Pancreas (tissue), 10 donors: ENCODE data around the gene TGFA. TPM values are rescaled to one million over a fixed set of nuclear protein-coding genes. Genes with fewer than 3 reads are reported as not detected.

Experiments used
- ATAC-seq, 4 donors: fragments of 200-7000 bp; cut with Tn5 transposase; one replicate each; pipeline versions ENCODE4 v1.8.0 to v1.9.1; 2020; ENCODE audit warnings: mild to moderate bottlenecking in 4 of 4, moderate library complexity in 4 of 4
- DNase-seq, 6 donors: peaks; one replicate each; pipeline ENCODE4 v3.0.0-alpha.2; 2020
- FAIRE-seq: peaks from 2 replicates; lab custom pipeline; 2012; peaks lifted over from hg19 to GRCh38; lab: Jason Lieb, UNC
- H3K27ac ChIP-seq, 4 donors: fragments of 200-600 bp; sonication (generic); 1 replicate in 3 of 4; 2 replicates in 1 of 4; pipeline versions ENCODE4 v1.5.0 to v1.8.0; 2020
- H3K27me3 ChIP-seq, 4 donors: fragments of 200-600 bp; one replicate each; pipeline ENCODE4 v1.8.0; 2021
- H3K36me3 ChIP-seq, 3 donors: fragments of 200-600 bp; sonication (generic) in 1 of 3; one replicate each; pipeline versions ENCODE4 v1.5.0 to v1.8.0; 2020 to 2021
- H3K4me1 ChIP-seq, 3 donors: fragments of 200-600 bp; one replicate each; pipeline ENCODE4 v1.8.0; 2021
- H3K4me3 ChIP-seq, 4 donors: fragments of 200-600 bp; sonication (generic) in 2 of 4; one replicate each; pipeline versions ENCODE4 v1.5.0 to v1.8.0; 2020 to 2021
- H3K9me3 ChIP-seq, 4 donors: fragments of 200-600 bp; one replicate each; pipeline ENCODE4 v1.8.0; 2021
- CTCF ChIP-seq, 4 donors: fragments of 200-600 bp; sonication (generic) in 3 of 4; IDR thresholded peaks; one replicate each; pipeline versions ENCODE4 v1.5.0 to v1.8.0; 2021; ENCODE audit warnings: antibody characterized with exemption in 4 of 4
- WGBS, 2 donors: extraction: QIAGEN DNeasy Blood & Tissue Kit; methylation state at CpG; one replicate each; pipeline ENCODE4 v1.1.7; 2013; 5-methylcytosine and 5-hydroxymethylcytosine counted together
- intact Hi-C, 3 donors: fragments of 100-400 bp; cut with DNase I; formaldehyde crosslinking; loops; one replicate each; pipeline versions ENCODE4 v1.11.1 to v1.14.2; 2022
- polyA plus RNA-seq, 2 donors: library from polyadenylated mRNA; stranded (reverse); fragments of 200-250 nt; gene quantifications; one replicate each; pipeline ENCODE4 v1.2.3, GENCODE V29; 2013
- total RNA-seq, 6 donors: library from RNA; stranded (reverse); fragmentation: NEBNext Ultra II Directional in 4 of 6; extraction: Animal tissue kit (Norgen Biotek cat#: 25700) in 4 of 6; gene quantifications; one replicate each; pipeline versions ENCODE4 v1.2.1 to v1.2.4, GENCODE V29; 2021 to 2023
- donor health status: healthy with polysubstance abuse.
- donor health status: DM: no; HTN: no; CAD: no; lungs with moderate emphysema.
- donor health status: DM: no; HTN: no; CAD: no.
- donor health status: control.
- donor health status: control.
- donor health status: Bipolar disorder and iron deficiency.
- donor health status: DM: yes; HTN: yes; CAD: no.
- donor health status: DM: no; HTN: no; CAD: no.
- donor health status: DM: no; HTN: no; CAD: no.
- donor health status: DM: yes; HTN: yes; CAD: no.

TGFA gene
- total and polyA plus RNA-seq, 8 donors: 3.8 to 13.2 (median 7.4) TPM

DNA sequence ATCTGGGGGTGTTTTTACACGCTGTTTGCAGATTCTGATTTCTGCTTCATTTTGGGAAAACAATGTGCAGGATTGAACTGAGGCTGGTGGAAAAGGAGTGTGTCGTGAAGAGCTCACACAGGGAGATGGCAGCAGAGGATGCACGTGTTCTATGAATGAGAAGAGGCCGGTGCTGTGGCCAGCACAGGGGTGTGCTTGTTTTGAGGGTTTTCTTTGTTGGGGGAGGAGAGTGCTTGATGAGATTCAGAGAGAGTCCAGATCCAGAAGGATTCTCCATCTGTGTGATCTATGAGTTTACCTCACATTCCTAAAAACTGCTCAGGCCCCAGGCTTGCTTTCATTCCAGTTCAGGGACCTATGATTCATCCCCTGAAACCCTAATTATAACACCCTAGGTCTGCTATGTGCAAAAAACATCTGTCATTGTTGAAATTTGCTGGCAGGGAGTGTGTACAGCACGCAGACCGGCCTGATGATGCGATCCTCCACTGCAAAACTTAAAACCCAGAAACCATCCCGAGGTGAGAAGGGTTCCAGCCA is 12.1 kb downstream of the TGFA start:
- Histone ChIP-seq H3K4me3 (no peak overlapping the region), H3K27ac (no peak overlapping the region), H3K9me3 (no peaks in the 10 kb centered on the region), H3K27me3 (no peaks in the 10 kb centered on the region), H3K36me3 (no peaks in the 10 kb centered on the region), H3K4me1 (no peaks in the 10 kb centered on the region)
- intact Hi-C loops: no loop called here
- no peak for ATAC-seq
- WGBS, 2 donors: 73 to 75% methylated on average over 8 of the region's 8 CpGs
- no peak for FAIRE-seq
- TF ChIP-seq CTCF (IDR thresholded peaks at IDR 0.05): no peak
- no peak for DNase-seq

- ATAC-seq (no peak), DNase-seq (no peak), FAIRE-seq (no peak)
- no peak for TF ChIP-seq CTCF (IDR thresholded peaks at IDR 0.05)
- Histone ChIP-seq H3K27ac (no peak overlapping the region), H3K9me3 (no peaks in the 10 kb centered on the region), H3K4me1 (peaks cover 0 to 7% (median 0%) of the 10 kb centered on the region in 3 donors), H3K36me3 (no peaks in the 10 kb centered on the region), H3K4me3 (no peak overlapping the region), H3K27me3 (no peaks in the 10 kb centered on the region)
- intact Hi-C loops: no loop called here
- WGBS, 2 donors: 91 to 92% methylated on average over 1 of the region's 1 CpG
Observed at GRCh38 chr2:70537840-70538239, 15.8 kb downstream of the TGFA start.

GRCh38 chr2:70536517-70537055 is 17.0 kb downstream of the TGFA start:
- no peaks in the 10 kb centered on the region for H3K36me3 ChIP-seq
- H3K4me3 ChIP-seq: no peak overlapping the region
- FAIRE-seq (no peak), ATAC-seq (no peak), DNase-seq (no peak)
- TF ChIP-seq CTCF (IDR thresholded peaks at IDR 0.05): no peak
- H3K9me3 ChIP-seq: no peaks in the 10 kb centered on the region
- peaks cover 0 to 7% (median 0%) of the 10 kb centered on the region in 3 donors for H3K4me1 ChIP-seq
- intact Hi-C loops: no loop called here
- no peak overlapping the region for H3K27ac ChIP-seq
- H3K27me3 ChIP-seq: no peaks in the 10 kb centered on the region
- WGBS, 2 donors: 96 to 97% methylated on average over 2 of the region's 2 CpGs

DNA sequence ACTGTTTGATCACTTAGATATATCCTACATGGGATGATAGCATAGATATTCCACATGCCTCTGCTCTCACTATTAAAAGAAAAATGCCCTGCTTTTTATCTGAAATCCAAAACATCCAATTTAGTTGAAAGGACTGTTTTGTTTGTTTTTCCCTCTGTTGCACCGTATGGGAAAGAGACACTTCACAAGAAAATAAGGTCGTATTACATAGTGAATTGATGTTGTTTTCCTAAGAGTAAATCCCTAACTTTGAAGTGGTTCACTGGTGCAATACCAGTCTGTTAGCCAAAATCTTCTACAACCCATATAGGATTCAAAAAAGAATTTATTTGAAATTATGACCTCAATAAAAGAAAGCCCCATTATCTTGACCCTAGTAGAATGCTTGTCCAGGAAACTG is 18.1 kb downstream of the TGFA start:
- TF ChIP-seq CTCF (IDR thresholded peaks at IDR 0.05): no peak
- Histone ChIP-seq H3K4me3 (no peak overlapping the region), H3K27ac (no peak overlapping the region), H3K4me1 (peaks cover 0 to 8% (median 0%) of the 10 kb centered on the region in 3 donors), H3K9me3 (no peaks in the 10 kb centered on the region), H3K27me3 (no peaks in the 10 kb centered on the region), H3K36me3 (no peaks in the 10 kb centered on the region)
- ATAC-seq: no peak
- no peak for DNase-seq
- WGBS, 2 donors: 7 to 25% methylated on average over 2 of the region's 2 CpGs
- no peak for FAIRE-seq
- intact Hi-C loops: no loop called here

- DNase-seq (no peak), ATAC-seq (no peak), FAIRE-seq (no peak)
- peaks cover 0 to 12% (median 4%) of the 10 kb centered on the region in 3 donors for H3K4me1 ChIP-seq
- no peaks in the 10 kb centered on the region for H3K9me3 ChIP-seq
- no peak for TF ChIP-seq CTCF (IDR thresholded peaks at IDR 0.05)
- no peaks in the 10 kb centered on the region for H3K36me3 ChIP-seq
- 64 to 77% methylated on average over 4 of the region's 4 CpGs for WGBS, 2 donors
- intact Hi-C loops: no loop called here
- no peak overlapping the region for H3K27ac ChIP-seq
- no peak overlapping the region for H3K4me3 ChIP-seq
- no peaks in the 10 kb centered on the region for H3K27me3 ChIP-seq
Observed at GRCh38 chr2:70534183-70534836, 19.3 kb downstream of the TGFA start.
